HG02798 (cell line): ENCODE measurements around the gene CORO1C.
"Not testable (repeated sequence)": the region's sequence is repeated elsewhere in the genome, so short reads cannot be mapped to it uniquely, and the experiment has no call there.

ENCODE experiments used
- ATAC-seq: cut with Tn5 transposase; IDR thresholded peaks from one replicate; pipeline ENCODE4 v1.9.1; 2021; ENCODE audit warnings: mild to moderate bottlenecking; ENCODE audit not compliant: unreplicated experiment, poor library complexity

Gene CORO1C

DNA sequence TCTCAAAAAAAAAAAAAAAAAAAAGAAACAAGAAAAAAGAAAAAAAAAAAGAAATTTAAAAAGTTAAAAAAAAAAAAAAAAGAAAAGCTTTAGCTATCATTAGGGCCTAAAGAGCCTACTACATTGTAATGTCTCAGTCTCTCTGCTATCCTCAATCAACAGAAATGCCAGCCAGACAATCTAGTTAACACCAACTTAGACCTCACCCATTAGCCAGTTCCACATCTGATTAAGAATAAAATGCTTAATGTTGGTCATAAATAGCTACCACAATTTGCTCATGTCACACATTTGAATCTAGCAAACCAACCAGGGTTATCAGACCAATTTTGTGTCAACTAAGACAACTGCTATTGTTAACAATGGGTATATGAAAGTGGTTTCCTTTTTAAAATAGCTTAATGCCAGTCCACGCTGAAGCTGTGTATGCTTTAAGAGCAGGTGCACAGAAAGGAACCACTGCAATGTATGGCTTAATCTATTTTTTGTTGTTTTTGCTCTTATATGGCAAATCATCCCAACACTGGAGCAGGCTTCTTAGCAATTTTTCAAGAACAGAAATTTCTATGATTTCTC lies 52.1 kb downstream of the CORO1C start:
- no peak for ATAC-seq

GRCh38 chr12:108678104-108678730 lies 53.1 kb downstream of the CORO1C start:
- no peak for ATAC-seq

DNA sequence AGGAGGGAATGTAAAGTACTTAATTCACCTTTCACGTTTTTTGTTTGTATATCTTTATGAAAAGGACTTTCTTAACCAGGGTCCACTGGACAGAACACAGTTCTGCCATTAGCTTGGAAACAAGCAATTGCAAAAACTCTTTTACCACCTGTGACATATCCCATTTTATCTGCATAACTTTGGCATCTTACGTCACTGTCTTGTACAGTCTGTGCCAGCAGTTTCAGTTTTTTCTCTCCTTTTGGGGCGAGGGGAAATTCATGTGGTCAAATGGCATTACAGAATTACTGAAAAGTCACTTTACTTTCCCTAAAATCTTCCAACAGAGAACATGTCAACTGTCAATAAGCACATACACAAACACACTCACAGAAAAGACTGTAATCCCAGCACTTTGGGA lies 53.9 kb downstream of the CORO1C start:
- no peak for ATAC-seq

DNA sequence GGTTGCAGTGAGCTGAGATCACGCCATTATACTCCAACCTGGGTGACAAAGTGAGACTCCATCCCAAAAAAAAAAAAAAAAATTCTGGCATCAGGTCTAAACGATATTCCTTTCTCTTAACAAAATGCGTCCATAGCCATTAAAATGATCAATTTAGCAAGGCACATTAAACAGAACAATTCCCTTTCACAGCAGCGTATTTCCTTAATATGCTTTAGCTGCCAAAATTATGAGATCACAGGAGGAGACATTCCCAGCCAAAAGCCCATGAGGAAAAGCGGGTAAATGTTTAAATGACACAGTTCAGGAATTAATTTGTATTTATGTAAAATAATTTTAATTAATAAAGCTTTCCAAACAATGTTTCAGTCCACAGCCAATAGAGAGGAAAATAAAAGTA lies 54.6 kb downstream of the CORO1C start:
- no peak for ATAC-seq

DNA sequence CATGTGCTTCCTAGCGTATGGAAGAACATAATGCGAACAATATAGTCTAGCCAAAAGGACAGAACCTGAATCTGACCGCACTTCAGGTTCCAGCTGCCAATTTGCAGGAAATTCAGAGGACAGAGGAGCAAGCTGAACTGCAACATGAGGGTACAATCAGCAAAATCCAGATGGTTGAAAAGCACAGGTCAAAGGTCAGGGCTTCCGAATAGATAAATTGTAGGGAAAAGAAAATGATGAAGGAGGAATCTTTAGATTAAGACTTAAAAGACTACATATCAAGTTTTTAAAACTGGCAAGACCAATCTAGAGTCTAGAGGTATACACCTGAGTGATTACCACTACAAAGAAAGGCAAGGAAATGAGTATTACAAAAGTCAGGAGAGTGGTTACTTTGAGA lies 55.5 kb downstream of the CORO1C start:
- no peak for ATAC-seq

GRCh38 chr12:108672054-108672453 lies 59.3 kb downstream of the CORO1C start:
- no peak for ATAC-seq

GRCh38 chr12:108671110-108671509 lies 60.2 kb downstream of the CORO1C start:
- no peak for ATAC-seq

GRCh38 chr12:108670066-108670631 lies 61.2 kb downstream of the CORO1C start:
- ATAC-seq = no peak

DNA sequence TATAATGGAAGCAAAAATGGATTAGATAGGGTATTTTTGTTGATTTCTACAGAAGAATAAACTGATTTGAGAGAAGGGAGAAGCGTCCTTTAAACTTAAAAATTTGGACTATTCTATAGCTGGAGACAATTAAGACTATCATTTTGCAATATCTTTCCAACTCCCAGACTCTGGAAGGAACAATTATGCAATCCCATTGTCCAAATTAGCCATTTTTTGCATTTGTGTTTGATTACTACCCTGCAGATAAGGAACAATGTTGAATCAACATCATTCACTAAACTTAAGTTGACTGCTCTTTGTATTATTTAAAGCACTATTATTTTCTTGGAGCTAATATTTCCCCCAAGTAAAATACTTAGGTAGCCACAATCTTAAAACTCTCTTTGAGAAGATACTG lies 62.8 kb downstream of the CORO1C start:
- ATAC-seq = no peak

DNA sequence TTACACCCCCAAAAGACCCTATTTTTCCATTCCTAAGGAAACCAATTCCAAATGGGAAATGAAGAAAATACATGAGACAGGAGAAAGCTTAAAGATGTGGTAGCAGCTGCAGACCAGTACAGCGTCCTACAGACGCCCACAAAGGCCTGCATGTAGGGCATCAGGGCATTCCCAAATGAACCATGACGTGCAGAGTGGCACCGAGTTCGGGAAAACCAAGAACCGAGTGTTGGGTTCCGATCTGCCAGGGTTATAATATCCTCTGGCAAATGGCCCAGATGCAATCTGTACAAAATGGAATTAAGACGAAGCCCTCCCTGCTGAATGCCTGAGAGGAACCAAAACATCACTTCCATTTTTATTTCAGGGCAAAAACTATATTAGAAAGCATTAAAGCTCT lies 63.3 kb downstream of the CORO1C start:
- ATAC-seq = no peak

GRCh38 chr12:108667349-108667748 lies 64.0 kb downstream of the CORO1C start:
- no peak for ATAC-seq

- ATAC-seq = no peak
These were observed 64.9 kb downstream of the CORO1C start for GRCh38 chr12:108666401-108666881.

GRCh38 chr12:108665608-108666202 lies 65.6 kb downstream of the CORO1C start:
- no peak for ATAC-seq

DNA sequence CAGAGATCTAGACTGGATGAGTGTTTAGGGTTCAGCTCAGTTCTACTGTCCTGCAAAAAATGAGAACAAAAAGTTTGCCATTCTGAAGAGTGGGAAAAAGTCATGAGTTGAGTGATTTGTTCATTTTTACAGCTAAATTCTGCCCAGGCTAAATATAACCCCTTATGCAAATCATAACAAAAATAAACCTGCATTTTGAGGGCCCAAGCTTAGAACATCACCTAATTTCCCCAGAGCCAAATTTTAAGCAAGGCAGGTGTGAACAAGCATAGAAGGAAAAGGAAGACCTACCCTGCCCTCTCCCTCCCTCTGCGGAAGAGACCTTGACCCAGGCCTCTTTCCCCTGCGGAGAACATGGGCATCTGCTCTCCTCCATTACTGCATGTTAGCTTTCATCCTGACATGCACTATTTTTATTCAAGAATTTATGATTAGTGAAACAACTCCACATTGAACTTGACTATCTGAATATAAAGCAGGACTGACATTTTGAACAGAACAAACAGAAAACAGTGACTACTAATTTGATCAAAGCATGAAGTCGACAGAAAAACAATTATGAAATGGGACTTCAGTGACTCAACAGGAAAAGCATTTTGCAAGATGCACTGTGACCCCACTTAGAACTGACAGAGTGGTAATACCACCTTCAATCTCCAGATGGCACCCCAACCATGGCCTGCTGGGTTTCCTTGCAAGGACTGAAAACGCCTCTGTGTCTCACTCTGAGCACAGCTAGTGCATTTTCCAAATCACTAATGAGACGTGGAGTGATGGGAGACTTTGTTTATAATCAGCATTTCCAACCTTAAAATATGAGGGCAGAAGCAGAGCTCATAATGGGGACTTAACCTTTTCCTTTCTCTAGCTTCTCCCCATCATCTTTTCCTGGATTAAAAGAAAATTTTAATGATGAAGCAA lies 66.7 kb downstream of the CORO1C start:
- peak; percentile 81 for ATAC-seq

DNA sequence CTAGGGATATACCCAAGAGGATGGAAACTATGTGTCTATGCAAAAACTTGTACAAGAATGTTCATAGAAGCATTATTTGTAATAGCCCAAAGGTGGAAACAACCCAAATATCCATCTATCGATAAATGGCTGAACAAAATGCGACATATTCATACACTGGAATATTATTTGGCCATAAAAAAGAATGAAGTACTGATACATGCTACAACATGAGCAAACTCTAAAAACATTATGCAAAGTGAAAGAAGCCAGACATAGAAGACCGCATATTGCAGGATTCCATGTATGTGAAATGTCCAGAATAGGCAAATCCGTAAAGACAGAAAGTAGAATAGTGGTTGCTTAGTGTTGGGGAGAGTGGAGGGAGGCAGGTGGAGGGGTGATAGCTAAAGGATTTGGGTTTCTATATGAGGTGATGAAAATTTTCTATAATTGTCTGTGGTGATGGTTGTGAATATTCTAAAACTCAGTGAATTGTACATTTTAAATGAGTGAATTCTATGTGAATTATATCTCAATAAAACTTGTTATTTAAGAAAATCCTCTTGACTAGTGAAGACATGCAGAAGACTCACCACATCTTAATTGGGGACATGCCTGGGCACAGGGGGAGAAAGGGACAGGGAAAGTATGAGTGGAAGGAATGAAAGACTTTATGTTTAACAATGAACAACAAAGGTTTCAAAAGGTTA lies 67.8 kb downstream of the CORO1C start:
- no peak for ATAC-seq

DNA sequence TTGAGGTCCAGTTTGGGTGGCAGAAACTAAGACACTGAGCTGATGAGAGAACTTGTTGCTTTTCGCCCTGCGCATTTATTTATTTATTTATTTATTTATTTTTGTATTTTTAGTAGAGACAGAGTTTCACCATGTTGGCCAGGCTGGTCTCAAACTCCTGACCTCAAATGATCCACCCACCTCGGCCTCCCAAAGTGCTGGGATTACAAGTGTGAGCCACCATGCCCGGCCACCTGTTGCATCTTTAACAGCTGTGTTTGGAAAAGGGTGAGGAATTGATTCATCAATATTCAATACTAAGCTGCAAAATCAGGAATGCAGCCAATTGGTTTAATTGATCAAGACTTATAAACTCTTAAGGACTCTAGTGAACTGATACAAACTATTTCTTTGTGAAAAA lies 73.2 kb downstream of the CORO1C start:
- not testable (repeated sequence) for ATAC-seq

DNA sequence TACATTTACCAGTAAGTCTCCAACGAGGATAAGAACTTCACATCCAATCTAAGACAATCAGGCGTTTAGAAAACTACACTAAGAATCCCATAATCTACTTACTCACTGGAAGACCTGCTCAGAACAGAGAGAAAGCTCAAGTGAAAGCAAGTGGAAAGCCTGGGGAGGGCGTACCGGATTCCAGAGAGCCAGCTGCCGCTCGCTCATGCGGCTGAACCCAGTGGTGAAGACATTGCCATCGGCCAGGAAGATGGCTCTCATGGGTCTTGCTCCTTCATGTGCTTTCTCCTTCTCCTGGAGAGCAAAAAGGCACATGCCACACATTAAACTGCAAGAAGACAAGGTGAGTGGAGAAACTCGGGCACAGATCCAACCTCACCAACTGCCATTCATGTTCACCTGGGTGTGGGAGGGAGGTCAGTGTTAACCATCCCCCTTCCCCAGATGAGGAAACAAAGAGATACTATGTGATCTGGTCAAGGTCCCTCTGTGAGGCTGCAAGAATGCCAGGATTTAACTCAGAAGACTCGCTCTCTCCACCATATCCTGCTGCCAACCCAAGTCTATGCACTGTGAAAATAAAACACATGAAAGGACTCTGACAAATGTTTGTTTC lies 74.1 kb downstream of the CORO1C start:
- no peak for ATAC-seq

DNA sequence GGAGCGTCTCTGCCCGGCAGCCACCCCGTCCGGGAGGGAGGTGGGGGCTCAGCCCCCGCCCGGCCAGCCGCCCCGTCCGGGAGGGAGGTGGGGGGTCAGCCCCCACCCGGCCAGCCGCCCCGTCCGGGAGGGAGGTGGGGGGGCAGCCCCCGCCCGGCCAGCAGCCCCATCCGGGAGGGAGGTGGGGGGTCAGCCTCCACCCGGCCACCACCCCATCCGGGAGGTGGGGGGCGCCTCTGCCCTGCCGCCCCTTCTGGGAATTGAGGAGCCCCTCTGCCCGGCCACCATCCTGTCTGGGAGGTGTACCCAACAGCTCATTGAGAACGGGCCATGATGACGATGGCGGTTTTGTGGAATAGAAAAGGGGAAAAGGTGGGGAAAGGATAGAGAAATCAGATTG lies 75.1 kb downstream of the CORO1C start:
- ATAC-seq = not testable (repeated sequence)

- not testable (repeated sequence) for ATAC-seq
These were observed 75.5 kb downstream of the CORO1C start for GRCh38 chr12:108655812-108656175.

DNA sequence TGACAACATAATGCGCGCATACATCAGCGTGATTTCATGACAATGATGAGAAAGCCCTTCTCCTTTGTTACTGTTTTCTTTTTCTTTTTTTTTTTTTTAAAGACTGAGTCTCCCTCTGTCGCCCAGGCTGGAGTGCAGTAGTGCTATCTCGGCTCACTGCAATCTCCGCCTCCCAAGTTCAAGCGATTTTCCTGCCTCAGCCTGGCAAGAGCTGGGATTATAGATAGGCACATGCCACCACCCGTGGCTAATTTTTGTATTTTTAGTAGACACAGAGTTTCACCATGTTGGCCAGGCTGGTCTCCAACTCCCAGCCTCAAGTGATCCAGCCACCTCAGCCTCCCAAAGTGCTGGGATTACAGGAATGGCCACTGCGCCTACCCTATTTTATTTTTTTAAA lies 76.7 kb downstream of the CORO1C start:
- ATAC-seq = not testable (repeated sequence)
